Measurements from ENCODE around the gene DAZAP1.
A peak's percentile ranks its signal among the peaks of the same experiment; 100 is the strongest.

DAZAP1 gene

GRCh38 chr19:1407528-1408299 is at the start of gene DAZAP1:
TSS of gene DAZAP1 (plus strand) at chr19:1407586. CDS start at chr19:1407774, 188 bp downstream.
- peak in 1 of 2 donors; percentile 24 for DNase-seq (ENCODE audit: low read depth in 2 of 2)

- no peak for DNase-seq (ENCODE audit: low read depth in 2 of 2)
Observed at GRCh38 chr19:1360126-1360817, 47.1 kb upstream of the DAZAP1 start.

DNA sequence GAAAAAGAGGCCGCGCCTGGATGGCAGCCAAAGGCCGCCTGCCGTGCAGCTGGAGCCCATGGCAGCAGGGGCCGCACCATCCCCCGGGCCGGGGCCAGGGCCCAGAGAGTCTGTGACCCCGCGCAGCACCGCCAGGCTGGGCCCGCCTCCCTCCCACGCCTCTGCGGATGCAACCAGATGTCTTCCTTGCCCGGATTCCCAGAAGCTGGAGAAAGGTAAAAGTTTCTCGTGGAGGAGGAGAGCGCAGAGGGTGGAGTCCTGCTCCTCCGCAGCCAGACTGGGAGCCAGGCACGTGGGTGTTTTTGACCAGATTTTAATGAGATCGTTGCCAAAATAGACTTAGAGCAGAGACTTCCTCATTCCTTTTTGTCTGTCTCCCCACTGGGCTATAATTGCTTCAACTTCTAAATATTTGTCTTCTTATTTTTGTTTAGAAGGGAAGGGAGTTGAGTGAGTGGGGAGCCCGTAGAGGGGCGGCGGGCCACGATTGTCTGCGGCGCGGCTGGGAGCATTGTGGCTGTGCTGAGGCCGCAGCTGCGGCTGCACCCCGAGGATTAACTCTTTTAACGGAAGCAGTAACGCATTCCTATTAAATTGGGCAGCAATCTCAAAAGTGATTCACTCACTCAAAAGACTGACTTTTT is 46.4 kb upstream of the DAZAP1 start:
- DNase-seq (ENCODE audit: low read depth in 2 of 2) = no peak

DNA sequence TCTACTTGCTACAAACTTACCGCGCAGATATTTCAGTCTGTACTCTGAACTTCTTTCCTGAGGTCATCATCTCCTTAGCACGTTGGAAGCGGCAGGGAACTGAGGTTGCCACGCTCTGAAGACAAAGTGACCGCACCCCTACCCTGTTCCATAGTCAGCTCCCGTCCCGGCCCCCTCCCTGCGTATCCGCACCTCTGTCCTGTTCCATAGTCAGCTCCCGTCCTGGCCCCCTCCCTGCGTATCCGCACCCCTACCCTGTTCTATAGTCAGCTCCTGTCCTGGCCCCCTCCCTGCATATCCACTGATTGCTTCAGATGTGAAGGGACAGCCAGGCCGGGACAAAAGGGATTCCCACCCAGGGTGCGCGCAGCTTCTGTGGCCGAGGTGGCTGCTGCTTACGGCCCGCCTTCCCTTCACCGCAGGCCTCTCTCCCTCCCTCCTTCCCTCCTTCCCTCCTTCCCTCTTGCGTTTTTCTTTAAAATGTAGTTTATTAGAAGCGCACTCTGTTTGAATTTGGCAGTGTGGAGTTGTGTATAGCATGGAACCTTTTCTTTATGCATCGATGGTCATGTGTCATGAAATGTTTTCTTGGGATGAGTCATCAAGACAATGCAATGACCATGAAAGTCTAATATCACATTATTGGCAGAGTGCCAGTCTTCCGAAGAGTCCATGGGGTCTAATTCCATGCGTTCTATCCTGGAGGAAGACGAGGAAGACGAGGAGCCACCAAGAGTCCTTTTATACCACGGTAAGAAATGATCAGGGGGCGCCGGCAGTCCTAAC is 45.6 kb upstream of the DAZAP1 start:
- DNase-seq (ENCODE audit: low read depth in 2 of 2) = no peak

GRCh38 chr19:1362387-1363257 is 44.8 kb upstream of the DAZAP1 start:
- DNase-seq (ENCODE audit: low read depth in 2 of 2) = no peak

- no peak for DNase-seq (ENCODE audit: low read depth in 2 of 2)
Observed at GRCh38 chr19:1363599-1363998, 43.8 kb upstream of the DAZAP1 start.

DNA sequence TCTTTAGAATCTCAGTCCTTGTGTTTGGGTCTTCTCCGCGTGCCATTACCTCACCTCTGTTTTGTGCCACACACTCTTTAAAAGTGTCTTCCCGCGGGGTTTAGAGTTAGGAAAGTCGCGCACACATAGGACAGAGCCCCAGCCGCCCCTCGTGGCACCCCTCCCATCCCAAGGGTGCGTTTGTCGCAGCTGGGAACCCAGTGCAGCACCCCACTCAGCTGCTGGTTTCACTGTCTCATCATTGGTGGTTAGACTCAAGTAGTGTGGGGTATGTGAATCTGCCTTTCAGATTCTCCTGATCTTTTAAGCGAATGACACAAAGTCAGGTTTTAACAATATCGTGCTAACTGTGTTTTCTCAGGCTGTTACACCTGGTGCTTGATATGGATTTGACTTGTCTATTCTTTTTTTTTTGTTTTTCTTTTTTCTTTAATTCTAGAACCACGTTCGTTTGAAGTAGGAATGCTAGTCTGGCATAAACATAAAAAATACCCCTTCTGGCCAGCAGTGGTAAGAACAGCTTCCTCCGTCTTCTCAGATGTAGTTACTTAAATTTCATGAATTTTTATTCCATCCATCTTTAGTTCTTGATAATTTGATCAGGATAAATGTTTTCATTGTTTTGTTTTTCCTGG is 43.2 kb upstream of the DAZAP1 start:
- no peak for DNase-seq (ENCODE audit: low read depth in 2 of 2)

GRCh38 chr19:1365319-1366269 is 41.8 kb upstream of the DAZAP1 start:
- DNase-seq (ENCODE audit: low read depth in 2 of 2) = no peak

DNA sequence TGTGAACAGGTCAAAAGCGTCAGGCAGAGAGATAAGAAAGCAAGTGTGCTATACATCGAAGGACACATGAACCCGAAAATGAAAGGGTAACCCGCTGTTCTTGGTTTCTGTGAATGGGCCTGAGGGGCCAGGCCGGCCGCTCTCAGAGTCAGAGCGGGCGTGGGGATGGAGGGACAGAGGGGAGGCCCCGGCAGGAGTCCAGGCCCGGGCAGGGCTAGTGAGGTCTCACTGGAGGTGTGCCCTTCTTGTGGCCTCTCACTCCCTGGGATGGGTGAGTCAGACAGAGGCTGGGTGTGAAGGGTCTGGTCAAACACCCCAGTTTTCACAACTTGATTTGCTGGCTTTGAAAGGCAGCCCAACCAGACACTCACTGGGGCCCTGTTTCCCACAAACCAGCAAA is 41.1 kb upstream of the DAZAP1 start:
- no peak for DNase-seq (ENCODE audit: low read depth in 2 of 2)

GRCh38 chr19:1366899-1367870 is 40.2 kb upstream of the DAZAP1 start:
- no peak for DNase-seq (ENCODE audit: low read depth in 2 of 2)

DNA sequence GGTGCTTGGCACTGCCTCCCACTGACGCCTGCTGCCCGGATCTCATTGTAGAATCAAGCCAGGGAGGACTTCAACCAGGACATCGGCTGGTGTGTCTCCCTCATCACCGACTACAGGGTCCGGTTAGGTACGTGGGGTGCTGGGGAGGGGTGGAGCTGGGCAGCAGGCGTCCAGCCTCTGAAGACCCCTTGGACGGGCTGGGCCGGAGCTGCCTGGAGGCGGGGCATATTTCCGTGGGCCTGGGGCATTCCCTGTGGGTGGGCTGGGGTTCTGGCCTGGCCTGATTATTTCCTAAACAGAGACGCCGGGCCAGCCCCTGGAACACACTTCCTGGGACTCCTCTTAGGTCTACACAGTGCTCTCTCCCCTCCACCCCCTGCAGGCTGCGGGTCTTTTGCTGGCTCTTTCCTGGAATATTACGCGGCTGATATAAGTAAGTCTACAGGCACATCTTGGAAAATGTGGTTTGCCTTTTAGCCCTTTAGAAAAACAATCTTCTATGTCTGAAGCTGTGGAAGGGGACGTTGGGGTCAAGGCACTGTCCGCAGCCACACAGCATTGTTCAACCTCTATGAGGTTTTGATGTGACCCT is 38.1 kb upstream of the DAZAP1 start:
- no peak for DNase-seq (ENCODE audit: low read depth in 2 of 2)

- DNase-seq (ENCODE audit: low read depth in 2 of 2) = no peak
Observed at GRCh38 chr19:1370579-1371361, 36.6 kb upstream of the DAZAP1 start.

- DNase-seq (ENCODE audit: low read depth in 2 of 2) = no peak
Observed at GRCh38 chr19:1373042-1373533, 34.3 kb upstream of the DAZAP1 start.

DNA sequence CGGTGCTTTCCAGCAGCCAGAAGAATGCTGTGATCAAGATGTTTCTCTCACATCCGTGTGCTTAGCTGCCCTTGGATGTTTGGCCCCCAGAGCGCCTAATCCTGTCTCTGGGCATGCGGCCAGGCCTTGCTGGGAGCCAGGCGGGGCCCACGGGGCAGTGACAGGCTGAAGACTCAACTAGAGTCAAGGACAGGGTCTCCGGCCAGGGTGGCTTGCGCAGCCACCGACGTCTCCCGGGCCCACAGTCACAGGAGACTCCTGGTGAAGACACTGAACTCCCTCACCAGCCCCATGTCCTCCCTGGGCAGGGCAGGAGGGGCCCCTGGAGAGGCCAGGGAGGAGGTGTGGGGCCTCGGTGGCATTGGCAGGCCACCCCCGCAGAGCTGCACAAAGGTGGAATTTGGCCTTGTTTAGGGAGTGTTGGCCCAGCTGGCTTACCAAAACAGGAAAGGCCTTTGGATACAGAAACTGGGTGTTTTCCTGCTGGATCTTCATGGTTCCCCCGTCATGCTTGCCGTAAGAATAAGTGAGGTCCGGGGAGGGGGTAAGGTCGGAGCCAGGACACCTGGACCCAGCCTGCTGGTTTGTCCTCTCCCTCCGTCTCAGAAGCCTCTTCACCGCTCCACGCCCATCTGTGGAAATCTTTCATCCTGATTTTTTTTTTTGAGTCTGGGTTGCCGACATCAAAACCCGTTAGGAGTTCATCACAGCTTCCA is 33.7 kb upstream of the DAZAP1 start:
- no peak for DNase-seq (ENCODE audit: low read depth in 2 of 2)

- DNase-seq (ENCODE audit: low read depth in 2 of 2) = no peak
Observed at GRCh38 chr19:1374250-1374577, 33.2 kb upstream of the DAZAP1 start.

- no peak for DNase-seq (ENCODE audit: low read depth in 2 of 2)
Observed at GRCh38 chr19:1376415-1376805, 31.0 kb upstream of the DAZAP1 start.

Data from stimulated activated CD4-positive, alpha-beta T cell treated with anti-CD3 and anti-CD28 coated beads, Interleukin-1b, Interleukin-23, amount 100 ng/mL, for 1 hour (primary cell).